DMS153 treated with DMSO at 0.1 percent for 48 hours (cell line): ENCODE data around the gene SLC26A8.

Experiments
- DNase-seq: peaks from one replicate; lab custom pipeline; 2025; ENCODE audit not compliant: unreplicated experiment; lab: John Stamatoyannopoulos, UW

Gene SLC26A8

GRCh38 chr6:36023996-36024795 lies at the start of gene SLC26A8:
Gene SLC26A8 (minus strand): TSS chr6:36024641. CDS start chr6:36019707, 4,934 bp downstream.
- DNase-seq, result no peak

GRCh38 chr6:36073587-36073986 lies 49.1 kb upstream of the SLC26A8 start:
- DNase-seq, result no peak

- no peak for DNase-seq
Measured at GRCh38 chr6:36072681-36073080, 48.2 kb upstream of the SLC26A8 start.

GRCh38 chr6:36071714-36072113 lies 47.3 kb upstream of the SLC26A8 start:
- no peak for DNase-seq

- DNase-seq, result no peak
Measured at GRCh38 chr6:36071281-36071680, 46.8 kb upstream of the SLC26A8 start.

DNA sequence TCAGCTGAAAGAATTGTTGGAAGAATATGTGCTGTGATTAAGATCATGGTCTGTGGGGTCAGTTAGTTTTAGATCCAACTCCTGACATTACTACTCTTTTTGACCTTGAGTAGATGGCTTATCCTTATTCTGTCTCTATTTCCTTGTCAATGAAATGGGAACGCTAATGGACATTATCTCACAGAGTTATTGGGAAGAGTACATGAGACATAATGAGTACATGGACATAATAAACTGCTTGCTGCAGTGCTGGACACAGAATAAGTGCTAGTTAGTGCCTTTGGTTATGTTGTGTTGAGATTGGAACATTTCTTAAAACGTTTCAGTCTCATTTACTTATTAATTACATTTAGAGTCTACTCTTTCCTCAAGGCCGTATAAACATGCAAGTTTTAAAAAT lies 45.8 kb upstream of the SLC26A8 start:
- no peak for DNase-seq

DNA sequence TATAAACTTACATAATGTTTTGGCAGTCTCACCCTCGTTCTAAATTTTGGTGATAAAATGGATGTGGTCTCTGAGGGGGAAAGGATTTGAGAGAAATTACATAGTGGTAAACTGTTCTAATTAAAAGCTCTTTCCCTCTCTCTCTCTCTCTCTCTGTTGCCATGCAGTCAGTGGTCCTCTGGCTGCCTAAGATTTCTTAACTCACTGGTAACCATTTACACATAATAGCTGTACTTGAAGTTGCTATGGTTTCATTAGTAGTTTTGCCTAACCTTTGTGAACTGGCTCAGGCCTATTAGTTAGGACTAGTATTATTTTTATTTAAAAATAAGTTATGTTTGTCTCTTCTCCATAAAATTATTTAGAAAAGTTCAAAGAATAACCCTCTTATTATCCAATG lies 45.1 kb upstream of the SLC26A8 start:
- no peak for DNase-seq

DNA sequence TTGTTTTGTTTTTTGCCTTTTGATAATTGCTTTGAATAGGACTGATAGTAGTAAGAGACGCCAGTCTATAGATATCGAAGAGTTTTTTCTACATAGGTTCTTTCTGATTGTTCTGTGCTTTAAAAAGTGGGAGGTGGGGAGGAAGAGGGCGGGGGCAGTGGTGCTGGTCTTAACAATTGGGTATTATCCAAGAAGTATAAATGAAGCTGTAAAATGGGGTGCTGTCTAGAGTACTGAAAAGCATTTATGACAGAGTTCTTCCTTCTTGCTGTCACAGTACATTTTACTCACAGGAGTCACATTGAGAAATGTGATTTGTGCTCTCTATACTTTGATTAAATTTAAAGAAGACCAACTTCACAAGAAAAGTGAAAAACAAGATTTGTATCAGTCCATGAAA lies 44.1 kb upstream of the SLC26A8 start:
- DNase-seq, result no peak

DNA sequence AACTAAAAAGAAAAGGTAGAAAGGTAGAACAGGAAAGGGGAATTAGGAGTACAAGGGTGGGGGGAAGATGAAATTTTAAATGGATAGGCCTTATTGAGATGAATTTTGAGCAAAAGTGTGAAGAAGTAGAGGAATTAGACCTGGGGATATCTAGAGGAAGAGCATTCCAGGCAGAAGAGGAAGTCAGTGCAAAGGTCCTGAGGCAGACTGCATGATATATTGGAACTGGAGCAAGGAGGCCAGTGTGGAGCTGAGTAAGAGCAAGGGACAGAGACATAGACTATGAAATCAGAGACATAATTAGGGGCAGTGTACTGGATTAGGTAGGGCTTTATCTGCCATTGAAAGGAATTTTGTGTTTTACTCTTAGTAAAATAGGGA lies 43.6 kb upstream of the SLC26A8 start:
- DNase-seq, result no peak

DNA sequence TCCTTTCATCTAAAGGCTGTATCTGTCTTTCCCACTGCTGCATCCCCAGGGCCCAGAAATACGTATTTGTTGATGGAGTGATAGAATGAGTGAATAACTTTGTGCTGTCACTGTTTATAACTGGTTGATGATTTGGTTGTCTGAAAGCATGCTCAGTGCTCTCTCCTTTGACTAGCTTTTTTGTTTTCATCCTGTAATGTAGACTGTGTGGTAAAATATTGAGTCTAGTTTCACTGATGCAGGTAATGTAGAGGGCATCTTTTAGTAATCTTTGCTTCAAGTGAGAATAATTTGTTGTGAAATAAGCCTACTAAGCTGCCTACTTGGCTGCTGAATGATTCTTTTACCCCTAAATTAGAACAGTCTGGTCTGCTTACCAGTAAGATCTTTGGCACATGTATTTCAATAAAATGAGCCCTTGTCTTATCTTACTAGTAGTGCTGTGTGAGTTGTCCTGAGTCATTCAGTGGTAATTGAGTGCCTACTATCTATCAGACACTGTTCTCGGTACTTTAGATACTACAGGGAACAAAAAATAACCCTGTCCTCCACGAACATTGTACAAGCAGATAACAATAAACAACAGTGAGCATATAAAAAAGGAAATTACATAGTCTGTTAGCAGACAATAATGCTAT lies 43.1 kb upstream of the SLC26A8 start:
- DNase-seq, result no peak

GRCh38 chr6:36066817-36067216 lies 42.4 kb upstream of the SLC26A8 start:
- DNase-seq, result no peak

DNA sequence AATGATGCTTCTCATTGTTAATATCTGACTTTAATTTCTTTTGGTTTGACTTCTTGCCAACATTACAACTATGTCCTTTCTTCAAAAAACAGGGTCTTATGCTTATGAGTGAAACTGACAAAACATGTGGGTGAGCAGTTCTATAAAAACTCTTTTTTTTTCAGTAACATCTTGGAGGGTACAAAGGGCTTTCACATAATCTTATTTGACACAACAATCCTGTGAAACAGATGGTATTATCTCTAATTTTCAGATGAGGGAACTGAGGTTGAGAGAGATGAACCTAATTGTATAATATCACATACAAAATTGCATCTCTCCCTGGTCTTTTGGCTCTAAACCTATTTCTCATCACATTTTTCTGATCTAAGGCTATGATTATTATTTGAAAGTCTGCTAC lies 41.5 kb upstream of the SLC26A8 start:
- DNase-seq, result no peak

DNA sequence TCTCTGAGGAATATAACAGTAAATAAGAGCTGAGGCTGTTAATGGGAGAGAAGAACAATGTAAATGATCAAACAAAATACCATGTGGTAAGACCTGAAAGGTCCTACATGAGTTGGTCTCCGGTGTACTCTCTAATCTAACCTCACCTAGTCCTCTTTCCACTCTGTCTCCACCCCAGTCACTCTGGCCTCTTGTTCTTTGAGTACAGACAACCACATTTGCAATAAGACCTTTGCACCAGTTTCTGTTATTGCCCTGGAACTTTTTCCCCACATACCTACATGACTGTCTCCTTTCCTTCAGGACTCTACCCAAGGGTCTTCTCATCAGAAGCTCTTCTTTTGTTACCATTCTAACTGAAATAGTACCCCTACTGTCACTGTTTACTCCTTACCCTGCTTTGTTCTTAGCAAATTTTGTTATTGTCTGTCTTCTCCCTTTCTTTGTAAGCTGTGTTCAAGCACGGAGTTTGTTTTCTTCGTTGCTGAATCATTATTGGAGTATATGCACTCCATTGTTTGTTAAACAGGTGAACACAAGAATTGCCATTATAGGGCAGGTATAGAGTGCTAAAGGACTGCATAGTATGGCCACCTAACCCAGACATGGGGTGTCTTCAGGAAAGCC lies 40.4 kb upstream of the SLC26A8 start:
- DNase-seq, result no peak

GRCh38 chr6:36063318-36064060 lies 39.0 kb upstream of the SLC26A8 start:
- no peak for DNase-seq

- DNase-seq, result no peak
Measured at GRCh38 chr6:36062247-36062646, 37.8 kb upstream of the SLC26A8 start.

DNA sequence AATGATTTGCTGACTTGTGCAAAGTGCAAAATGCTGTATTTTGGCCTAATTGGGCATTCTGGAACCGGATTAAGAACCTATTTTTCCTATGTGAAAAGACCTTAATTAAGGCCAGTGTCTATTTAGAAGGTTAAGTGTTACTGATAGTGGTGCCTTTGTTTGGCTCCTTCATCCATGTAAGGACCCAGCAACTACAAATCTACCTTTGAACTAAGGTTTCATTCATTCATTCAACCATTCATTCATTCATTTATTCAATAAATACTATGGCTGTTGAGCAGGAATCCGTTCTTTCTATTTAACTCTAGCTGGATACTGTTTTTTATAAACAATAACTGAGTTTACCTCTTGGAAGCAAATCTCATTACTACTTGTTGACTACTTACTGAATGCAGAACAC lies 36.8 kb upstream of the SLC26A8 start:
- DNase-seq, result no peak

GRCh38 chr6:36056178-36056577 lies 31.7 kb upstream of the SLC26A8 start:
- DNase-seq, result no peak

GRCh38 chr6:36054956-36055355 lies 30.5 kb upstream of the SLC26A8 start:
- DNase-seq, result no peak

GRCh38 chr6:36054415-36054814 lies 30.0 kb upstream of the SLC26A8 start:
- DNase-seq, result no peak

- no peak for DNase-seq
Measured at GRCh38 chr6:36053878-36054277, 29.4 kb upstream of the SLC26A8 start.

DNA sequence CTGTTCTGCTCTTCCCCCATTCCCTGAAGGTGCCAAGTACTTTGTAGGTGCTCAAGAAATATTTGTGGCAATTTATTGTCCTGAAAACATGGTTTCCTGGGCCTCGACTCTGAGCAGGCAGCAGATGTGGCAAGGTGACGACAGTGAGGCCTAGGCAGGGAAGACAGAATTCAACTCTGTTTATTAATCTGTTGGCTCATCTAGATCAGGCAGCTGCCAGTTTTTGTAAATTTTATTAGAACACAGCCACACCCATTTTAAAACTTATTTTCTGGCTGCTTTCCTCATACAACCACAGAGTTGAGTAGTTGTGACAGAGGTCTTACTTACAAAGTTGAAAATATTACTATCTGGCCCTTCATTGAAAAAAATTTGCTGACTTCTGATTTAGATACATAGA lies 27.7 kb upstream of the SLC26A8 start:
- DNase-seq, result no peak
